IPS DF 6.9 (cell line): ENCODE measurements around the gene ITSN1.
"Not testable (repeated sequence)": the region's sequence is repeated elsewhere in the genome, so short reads cannot be mapped to it uniquely, and the experiment has no call there.

ENCODE experiments used
- DNase-seq: peaks from one replicate; pipeline ENCODE4 v3.0.0-alpha.2; 2013; ENCODE audit warnings: low read depth, low spot score
- H3K27ac ChIP-seq: one replicate; pipeline ENCODE4 v1.5.1; 2013; ENCODE audit warnings: low read length, control low read depth
- H3K27me3 ChIP-seq: 2 replicates; pipeline ENCODE4 v1.6.1; 2013; ENCODE audit warnings: mild to moderate bottlenecking, low read length; ENCODE audit not compliant: control insufficient read depth, insufficient read depth
- H3K36me3 ChIP-seq: 2 replicates; pipeline ENCODE4 v1.6.1; 2013; ENCODE audit warnings: low read length; ENCODE audit not compliant: control insufficient read depth, insufficient read depth
- H3K4me1 ChIP-seq: 2 replicates; pipeline ENCODE4 v1.6.1; 2013; ENCODE audit warnings: low read length; ENCODE audit not compliant: control insufficient read depth, insufficient read depth
- H3K4me3 ChIP-seq: 2 replicates; pipeline ENCODE4 v1.5.1; 2013; ENCODE audit warnings: mild to moderate bottlenecking, low read length
- H3K9me3 ChIP-seq: 2 replicates; pipeline ENCODE4 v1.6.1; 2013; ENCODE audit warnings: low read length, inconsistent platforms; ENCODE audit not compliant: control insufficient read depth, insufficient read depth
- WGBS: extraction: QIAGEN DNeasy Blood & Tissue Kit; methylation state at CpG from one replicate; pipeline ENCODE4 v1.1.7; 2013; ENCODE audit warnings: mixed read lengths, missing lambda C conversion rate; ENCODE audit not compliant: insufficient read length, insufficient coverage; 5-methylcytosine and 5-hydroxymethylcytosine counted together

ITSN1 gene

GRCh38 chr21:33663241-33663640 is 20.9 kb downstream of the ITSN1 start:
- WGBS = no CpG with 5 or more reads among the region's 2 CpGs
- no peak for DNase-seq
- Histone ChIP-seq H3K4me1 (no peaks in the 10 kb centered on the region), H3K27ac (no peak overlapping the region), H3K27me3 (no peaks in the 10 kb centered on the region), H3K36me3 (no peaks in the 10 kb centered on the region), H3K4me3 (no peak overlapping the region), H3K9me3 (no peaks in the 10 kb centered on the region)

GRCh38 chr21:33664135-33664534 is 21.8 kb downstream of the ITSN1 start:
- Histone ChIP-seq H3K4me3 (no peak overlapping the region), H3K4me1 (no peaks in the 10 kb centered on the region), H3K9me3 (no peaks in the 10 kb centered on the region), H3K36me3 (no peaks in the 10 kb centered on the region), H3K27ac (no peak overlapping the region), H3K27me3 (no peaks in the 10 kb centered on the region)
- no peak for DNase-seq
- no CpG with 5 or more reads among the region's 3 CpGs for WGBS

GRCh38 chr21:33666153-33666552 is 23.9 kb downstream of the ITSN1 start:
- no peak overlapping the region for H3K4me3 ChIP-seq
- WGBS = no CpG with 5 or more reads among the region's 2 CpGs
- H3K4me1 ChIP-seq = 0 out of 2 replicates have a peak, but pooled peaks cover 1% of the 10 kb centered on the region
- no peaks in the 10 kb centered on the region for H3K9me3 ChIP-seq
- H3K27me3 ChIP-seq = no peaks in the 10 kb centered on the region
- no peaks in the 10 kb centered on the region for H3K36me3 ChIP-seq
- DNase-seq = no peak
- H3K27ac ChIP-seq = no peak overlapping the region

GRCh38 chr21:33667636-33668035 is 25.3 kb downstream of the ITSN1 start:
- Histone ChIP-seq H3K4me3 (no peak overlapping the region), H3K27ac (no peak overlapping the region), H3K4me1 (0 out of 2 replicates have a peak, but pooled peaks cover 1% of the 10 kb centered on the region), H3K9me3 (no peaks in the 10 kb centered on the region), H3K27me3 (no peaks in the 10 kb centered on the region), H3K36me3 (no peaks in the 10 kb centered on the region)
- DNase-seq = no peak
- WGBS = no CpG with 5 or more reads among the region's 6 CpGs

GRCh38 chr21:33668180-33668579 is 25.9 kb downstream of the ITSN1 start:
- Histone ChIP-seq H3K4me1 (0 out of 2 replicates have a peak, but pooled peaks cover 1% of the 10 kb centered on the region), H3K36me3 (no peaks in the 10 kb centered on the region), H3K4me3 (no peak overlapping the region), H3K27me3 (no peaks in the 10 kb centered on the region), H3K9me3 (no peaks in the 10 kb centered on the region), H3K27ac (no peak overlapping the region)
- DNase-seq = no peak
- no CpG with 5 or more reads among the region's 4 CpGs for WGBS

- Histone ChIP-seq H3K27me3 (no peaks in the 10 kb centered on the region), H3K27ac (no peak overlapping the region), H3K4me3 (no peak overlapping the region), H3K4me1 (0 out of 2 replicates have a peak, but pooled peaks cover 1% of the 10 kb centered on the region), H3K36me3 (no peaks in the 10 kb centered on the region), H3K9me3 (no peaks in the 10 kb centered on the region)
- DNase-seq = no peak
- no CpG with 5 or more reads among the region's 2 CpGs for WGBS
These were observed 26.3 kb downstream of the ITSN1 start for GRCh38 chr21:33668620-33669019.

- 0 out of 2 replicates have a peak, but pooled peaks cover 1% of the 10 kb centered on the region for H3K4me1 ChIP-seq
- no peaks in the 10 kb centered on the region for H3K27me3 ChIP-seq
- H3K36me3 ChIP-seq = no peaks in the 10 kb centered on the region
- H3K4me3 ChIP-seq = no peak overlapping the region
- no CpG with 5 or more reads among the region's 6 CpGs for WGBS
- no peak overlapping the region for H3K27ac ChIP-seq
- DNase-seq = no peak
- H3K9me3 ChIP-seq = no peaks in the 10 kb centered on the region
These were observed 28.0 kb downstream of the ITSN1 start for GRCh38 chr21:33670076-33670978.

- Histone ChIP-seq H3K36me3 (no peaks in the 10 kb centered on the region), H3K4me3 (no peak overlapping the region), H3K27ac (no peak overlapping the region), H3K4me1 (0 out of 2 replicates have a peak, but pooled peaks cover 1% of the 10 kb centered on the region), H3K9me3 (no peaks in the 10 kb centered on the region), H3K27me3 (no peaks in the 10 kb centered on the region)
- no CpG with 5 or more reads among the region's 8 CpGs for WGBS
- no peak for DNase-seq
These were observed 31.2 kb downstream of the ITSN1 start for GRCh38 chr21:33673473-33673872.

GRCh38 chr21:33674226-33674625 is 31.9 kb downstream of the ITSN1 start:
- H3K9me3 ChIP-seq = no peaks in the 10 kb centered on the region
- H3K4me3 ChIP-seq = no peak overlapping the region
- 0 out of 2 replicates have a peak, but pooled peaks cover 1% of the 10 kb centered on the region for H3K4me1 ChIP-seq
- H3K36me3 ChIP-seq = no peaks in the 10 kb centered on the region
- H3K27ac ChIP-seq = no peak overlapping the region
- DNase-seq = no peak
- no peaks in the 10 kb centered on the region for H3K27me3 ChIP-seq
- WGBS = no CpG with 5 or more reads among the region's 1 CpG

- H3K27ac ChIP-seq, H3K4me1 ChIP-seq, H3K9me3 ChIP-seq, H3K4me3 ChIP-seq, DNase-seq, H3K27me3 ChIP-seq, H3K36me3 ChIP-seq: not testable (repeated sequence)
- WGBS = no CpG with 5 or more reads among the region's 5 CpGs
These were observed 34.4 kb downstream of the ITSN1 start for GRCh38 chr21:33676666-33677065.

GRCh38 chr21:33677450-33677849 is 35.1 kb downstream of the ITSN1 start:
- H3K9me3 ChIP-seq = no peaks in the 10 kb centered on the region
- no peaks in the 10 kb centered on the region for H3K27me3 ChIP-seq
- no peak for DNase-seq
- no peaks in the 10 kb centered on the region for H3K36me3 ChIP-seq
- no CpG with 5 or more reads among the region's 9 CpGs for WGBS
- no peak overlapping the region for H3K4me3 ChIP-seq
- no peak overlapping the region for H3K27ac ChIP-seq
- no peaks in the 10 kb centered on the region for H3K4me1 ChIP-seq
